Measurements from ENCODE around the gene TRANK1. TPM values are rescaled to one million over a fixed set of nuclear protein-coding genes. Genes with fewer than 3 reads are reported as not detected.

The TRANK1 gene
- total RNA-seq, 2 donors from 2014 or later, result 21.3 to 50.7 TPM

DNA sequence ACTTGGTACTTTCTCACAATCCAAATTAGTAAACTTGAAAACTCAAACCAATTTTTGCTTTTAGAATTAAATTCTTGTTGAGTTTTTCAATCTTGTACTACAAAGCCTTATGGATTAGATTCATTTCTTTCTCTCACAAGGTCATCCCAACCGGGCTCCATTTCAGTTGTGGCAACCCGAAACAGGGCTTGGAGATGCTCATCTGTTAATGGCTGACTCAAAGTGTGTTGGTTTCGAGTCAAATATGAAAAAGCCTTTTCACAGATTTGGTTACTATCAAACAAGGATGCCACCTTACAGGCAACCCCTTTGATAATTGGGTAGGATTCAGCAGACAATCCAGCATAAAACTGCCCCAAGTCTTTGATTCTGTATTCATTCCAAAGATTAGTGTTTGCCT lies 46.3 kb upstream of the TRANK1 start:
- H3K4me1 ChIP-seq, result no peaks in the 10 kb centered on the region
- DNase-seq, result no peak
- TF ChIP-seq, protein P1, sequence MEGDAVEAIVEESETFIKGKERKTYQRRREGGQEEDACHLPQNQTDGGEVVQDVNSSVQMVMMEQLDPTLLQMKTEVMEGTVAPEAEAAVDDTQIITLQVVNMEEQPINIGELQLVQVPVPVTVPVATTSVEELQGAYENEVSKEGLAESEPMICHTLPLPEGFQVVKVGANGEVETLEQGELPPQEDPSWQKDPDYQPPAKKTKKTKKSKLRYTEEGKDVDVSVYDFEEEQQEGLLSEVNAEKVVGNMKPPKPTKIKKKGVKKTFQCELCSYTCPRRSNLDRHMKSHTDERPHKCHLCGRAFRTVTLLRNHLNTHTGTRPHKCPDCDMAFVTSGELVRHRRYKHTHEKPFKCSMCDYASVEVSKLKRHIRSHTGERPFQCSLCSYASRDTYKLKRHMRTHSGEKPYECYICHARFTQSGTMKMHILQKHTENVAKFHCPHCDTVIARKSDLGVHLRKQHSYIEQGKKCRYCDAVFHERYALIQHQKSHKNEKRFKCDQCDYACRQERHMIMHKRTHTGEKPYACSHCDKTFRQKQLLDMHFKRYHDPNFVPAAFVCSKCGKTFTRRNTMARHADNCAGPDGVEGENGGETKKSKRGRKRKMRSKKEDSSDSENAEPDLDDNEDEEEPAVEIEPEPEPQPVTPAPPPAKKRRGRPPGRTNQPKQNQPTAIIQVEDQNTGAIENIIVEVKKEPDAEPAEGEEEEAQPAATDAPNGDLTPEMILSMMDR (IDR thresholded peaks at IDR 0.05), result no peak
- H3K27me3 ChIP-seq, result no peaks in the 10 kb centered on the region
- H3K27ac ChIP-seq, result no peak overlapping the region
- no peak overlapping the region for H3K4me3 ChIP-seq
- H3K9ac ChIP-seq (ENCODE audit: low read depth in 2 of 2, low read length in 2 of 2), result no peak overlapping the region
- peaks cover 5% of the 10 kb centered on the region for H3K36me3 ChIP-seq
- H3K9me3 ChIP-seq, result no peaks in the 10 kb centered on the region
- intact Hi-C loops (cut with DNase I), result no loop called here

DNA sequence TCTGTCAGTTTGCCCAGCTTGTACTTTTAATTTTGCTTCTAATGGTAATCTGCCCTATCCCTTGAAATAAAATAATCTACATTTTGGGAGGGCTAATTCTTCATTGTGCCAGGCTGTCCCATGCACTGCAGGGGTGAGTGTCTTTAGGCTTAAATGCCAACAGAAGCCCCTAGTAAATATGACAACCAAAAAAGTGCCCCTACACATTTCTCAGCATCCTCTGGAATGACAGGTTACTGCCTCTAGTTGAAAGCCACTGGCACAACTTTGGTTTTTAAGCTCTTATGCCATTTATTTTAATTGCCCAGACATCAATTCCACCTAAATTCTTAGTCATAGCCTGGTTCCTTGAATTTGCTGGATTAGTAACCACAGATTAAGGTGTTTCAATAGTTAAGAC lies 44.7 kb upstream of the TRANK1 start:
- intact Hi-C loops (cut with DNase I), result no loop called here
- Histone ChIP-seq H3K27ac (no peak overlapping the region), H3K27me3 (no peaks in the 10 kb centered on the region), H3K9me3 (no peaks in the 10 kb centered on the region), H3K4me1 (no peaks in the 10 kb centered on the region), H3K9ac (ENCODE audit: low read depth in 2 of 2, low read length in 2 of 2) (no peak overlapping the region), H3K36me3 (peaks cover 5% of the 10 kb centered on the region), H3K4me3 (no peak overlapping the region)
- DNase-seq, result no peak
- TF ChIP-seq, protein P1 (IDR thresholded peaks at IDR 0.05), result no peak

DNA sequence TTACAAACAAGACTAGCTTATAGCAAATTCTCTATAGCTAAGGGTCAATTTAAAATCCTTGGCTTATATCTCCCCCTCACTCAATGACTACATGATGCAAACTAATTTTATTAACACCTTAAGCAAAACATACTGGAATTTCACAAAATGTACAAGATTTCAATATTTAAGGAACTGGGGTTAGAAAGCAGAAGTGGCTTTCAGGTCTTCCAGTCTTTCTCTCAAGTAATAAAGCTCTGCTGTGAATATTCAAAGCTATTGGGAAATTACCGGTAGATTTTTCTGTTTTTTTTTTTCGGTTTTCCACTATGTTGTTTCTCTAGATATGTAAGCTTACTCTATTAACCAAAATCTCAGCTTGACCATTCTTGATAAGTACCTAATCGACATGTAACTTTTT lies 44.2 kb upstream of the TRANK1 start:
- Histone ChIP-seq H3K4me3 (no peak overlapping the region), H3K36me3 (peaks cover 5% of the 10 kb centered on the region), H3K9me3 (no peaks in the 10 kb centered on the region), H3K27ac (no peak overlapping the region), H3K4me1 (no peaks in the 10 kb centered on the region), H3K27me3 (no peaks in the 10 kb centered on the region), H3K9ac (ENCODE audit: low read depth in 2 of 2, low read length in 2 of 2) (no peak overlapping the region)
- TF ChIP-seq, protein P1 (IDR thresholded peaks at IDR 0.05), result no peak
- intact Hi-C loops (cut with DNase I), result no loop called here
- no peak for DNase-seq

DNA sequence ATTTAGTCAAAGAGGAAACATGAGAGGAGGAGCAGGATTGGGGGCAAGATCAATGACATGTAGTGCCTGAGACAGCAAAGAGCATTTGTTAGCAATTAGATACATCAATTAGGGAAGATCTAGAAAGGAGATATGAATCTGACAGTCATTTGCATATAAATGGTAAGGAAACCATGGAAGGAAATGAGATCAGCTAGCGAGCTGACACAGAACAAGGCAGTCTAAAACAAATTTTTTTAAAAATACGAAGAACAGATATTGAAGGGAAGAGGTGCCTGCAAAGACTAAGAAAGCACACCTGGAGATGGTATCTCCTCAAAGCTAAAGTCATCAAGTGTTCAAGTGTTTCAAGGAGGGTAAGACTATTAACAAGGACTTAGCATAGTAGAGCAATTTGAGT lies 43.5 kb upstream of the TRANK1 start:
- Histone ChIP-seq H3K9me3 (no peaks in the 10 kb centered on the region), H3K4me1 (no peaks in the 10 kb centered on the region), H3K27me3 (no peaks in the 10 kb centered on the region), H3K27ac (no peak overlapping the region), H3K9ac (ENCODE audit: low read depth in 2 of 2, low read length in 2 of 2) (no peak overlapping the region), H3K36me3 (peaks cover 5% of the 10 kb centered on the region), H3K4me3 (no peak overlapping the region)
- intact Hi-C loops (cut with DNase I), result no loop called here
- DNase-seq, result no peak
- TF ChIP-seq, protein P1 (IDR thresholded peaks at IDR 0.05), result no peak

DNA sequence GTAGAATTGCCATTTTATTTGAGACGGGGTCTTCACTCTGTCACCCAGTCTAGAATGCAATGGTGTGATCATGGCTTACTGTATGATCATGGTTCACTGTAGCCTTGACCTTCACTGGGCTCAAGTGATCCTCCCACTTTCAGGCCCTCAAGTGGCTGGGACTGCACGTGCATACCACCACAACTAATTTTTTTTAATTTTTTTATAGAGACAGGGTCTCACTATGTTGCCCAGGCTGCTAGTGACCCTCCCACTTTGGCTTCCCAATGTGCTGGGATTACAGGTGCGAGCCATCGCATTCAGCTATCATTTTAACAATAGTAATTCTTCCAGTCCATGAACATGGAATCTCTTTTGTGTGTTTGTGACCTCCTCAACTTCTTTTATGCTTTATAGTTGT lies 36.2 kb upstream of the TRANK1 start:
- H3K4me1 ChIP-seq, result no peaks in the 10 kb centered on the region
- DNase-seq, result no peak
- intact Hi-C loops (cut with DNase I), result no loop called here
- no peak overlapping the region for H3K27ac ChIP-seq
- no peaks in the 10 kb centered on the region for H3K36me3 ChIP-seq
- TF ChIP-seq, protein P1 (IDR thresholded peaks at IDR 0.05), result no peak
- no peaks in the 10 kb centered on the region for H3K27me3 ChIP-seq
- H3K4me3 ChIP-seq, result no peak overlapping the region
- no peak overlapping the region for H3K9ac ChIP-seq (ENCODE audit: low read depth in 2 of 2, low read length in 2 of 2)
- no peaks in the 10 kb centered on the region for H3K9me3 ChIP-seq

DNA sequence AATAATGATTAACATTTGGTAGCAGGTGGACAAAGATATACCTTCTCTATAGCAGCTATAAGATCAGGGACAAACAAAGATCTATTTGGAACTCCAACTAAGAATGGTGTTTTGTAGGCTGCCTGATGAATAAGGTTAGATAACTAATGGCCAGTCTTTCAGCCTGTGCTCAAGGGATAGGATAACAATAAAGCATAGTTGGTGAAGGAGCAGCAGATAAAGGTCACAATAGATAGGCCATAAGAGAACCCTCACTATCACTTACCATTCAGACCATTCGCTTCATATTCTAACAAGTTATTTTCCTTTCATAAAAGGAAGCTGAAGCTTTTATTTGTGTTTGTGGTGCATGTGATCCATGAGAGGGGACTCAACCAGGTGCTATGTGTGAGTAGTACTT lies 28.3 kb upstream of the TRANK1 start:
- TF ChIP-seq, protein P1 (IDR thresholded peaks at IDR 0.05), result no peak
- Histone ChIP-seq H3K4me3 (no peak overlapping the region), H3K9ac (ENCODE audit: low read depth in 2 of 2, low read length in 2 of 2) (no peak overlapping the region), H3K27me3 (no peaks in the 10 kb centered on the region), H3K36me3 (no peaks in the 10 kb centered on the region), H3K4me1 (no peaks in the 10 kb centered on the region), H3K27ac (no peak overlapping the region), H3K9me3 (no peaks in the 10 kb centered on the region)
- DNase-seq, result no peak
- intact Hi-C loops (cut with DNase I), result no loop called here
